GM23248 (cell line): ENCODE data around the gene PRKCA. TPM values are rescaled to one million over a fixed set of nuclear protein-coding genes. Genes with fewer than 3 reads are reported as not detected.
"Not testable (repeated sequence)": the region's sequence is repeated elsewhere in the genome, so short reads cannot be mapped to it uniquely, and the experiment has no call there.

ENCODE experiments used
- DNase-seq: peaks from one replicate; pipeline ENCODE4 v3.0.0-alpha.2; 2015
- H2AFZ ChIP-seq: fragments of 200-600 bp; sonication (generic); 2 replicates; pipeline ENCODE4 v1.6.1; 2016; ENCODE audit warnings: antibody characterized with exemption
- H3F3A ChIP-seq: fragments of 200-600 bp; sonication (generic); 2 replicates; pipeline ENCODE4 v1.6.1; 2016; ENCODE audit warnings: mild to moderate bottlenecking, antibody characterized with exemption, mixed run types; ENCODE audit not compliant: insufficient read depth
- H3K27ac ChIP-seq: fragments of 200-600 bp; sonication (generic); 2 replicates; pipeline ENCODE4 v1.5.1; 2016; ENCODE audit warnings: mild to moderate bottlenecking
- H3K27me3 ChIP-seq: fragments of 200-600 bp; sonication (generic); replicated peaks from 2 replicates; pipeline ENCODE4 v1.6.1; 2016; ENCODE audit warnings: mild to moderate bottlenecking; ENCODE audit not compliant: insufficient read depth
- H3K36me3 ChIP-seq: fragments of 200-600 bp; sonication (generic); 2 replicates; pipeline ENCODE4 v1.6.1; 2016; ENCODE audit warnings: low read depth, mild to moderate bottlenecking
- H3K4me1 ChIP-seq: fragments of 200-600 bp; sonication (generic); 2 replicates; pipeline ENCODE4 v1.6.1; 2016; ENCODE audit warnings: mild to moderate bottlenecking; ENCODE audit not compliant: insufficient read depth
- H3K4me2 ChIP-seq: fragments of 200-600 bp; sonication (generic); one replicate; pipeline ENCODE4 v1.6.1; 2016; ENCODE audit warnings: mild to moderate bottlenecking; ENCODE audit not compliant: unreplicated experiment
- H3K4me3 ChIP-seq: fragments of 200-600 bp; sonication (generic); 2 replicates; pipeline ENCODE4 v1.5.1; 2016; ENCODE audit warnings: mild to moderate bottlenecking
- H3K79me2 ChIP-seq: fragments of 200-600 bp; sonication (generic); 2 replicates; pipeline ENCODE4 v1.6.1; 2016; ENCODE audit warnings: mild to moderate bottlenecking; ENCODE audit not compliant: insufficient read depth
- H3K9ac ChIP-seq: fragments of 200-600 bp; sonication (generic); 2 replicates; pipeline ENCODE4 v1.6.1; 2016; ENCODE audit warnings: mild to moderate bottlenecking
- H3K9me2 ChIP-seq: fragments of 200-600 bp; sonication (generic); 2 replicates; pipeline ENCODE4 v1.6.1; 2016; ENCODE audit warnings: mixed run types, mild to moderate bottlenecking, moderate library complexity; ENCODE audit not compliant: insufficient read depth
- H3K9me3 ChIP-seq: fragments of 200-600 bp; sonication (generic); one replicate; pipeline ENCODE4 v1.6.1; 2017; ENCODE audit warnings: low read depth
- H4K20me1 ChIP-seq: fragments of 200-600 bp; sonication (generic); 2 replicates; pipeline ENCODE4 v1.6.0; 2016; ENCODE audit not compliant: insufficient read depth
- EZH2 ChIP-seq: fragments of 200-600 bp; sonication (generic); IDR thresholded peaks from 2 replicates; pipeline ENCODE4 v1.6.1; 2018; ENCODE audit warnings: antibody characterized with exemption, mild to moderate bottlenecking; ENCODE audit not compliant: insufficient read depth, poor library complexity, severe bottlenecking
- EZH2phosphoT487 ChIP-seq: fragments of 200-600 bp; sonication (generic); IDR thresholded peaks from 2 replicates; pipeline ENCODE4 v1.6.1; 2018; ENCODE audit warnings: antibody characterized with exemption, moderate library complexity, mild to moderate bottlenecking, low read depth; ENCODE audit not compliant: insufficient read depth
- WGBS, 2 experiments: methylation state at CpG; one replicate each; pipeline ENCODE4 v1.1.6; 2015 to 2017; ENCODE audit warnings: low lambda C conversion rate in 2 of 2, low coverage in 1 of 2; ENCODE audit errors: missing lambda C conversion rate in 2 of 2; 5-methylcytosine and 5-hydroxymethylcytosine counted together
- in situ Hi-C: fragments of 300-500 bp; cut with MboI; formaldehyde crosslinking; loops from 2 replicates; pipeline ENCODE4 v1.15.0; 2020
- polyA plus RNA-seq: library from polyadenylated mRNA; unstranded; fragments of >200 nt; fragmentation: Nextera tagmentation; extraction: Ambion mirVana; gene quantifications from 2 replicates; pipeline ENCODE4 v1.2.1, GENCODE V29; 2016
- total RNA-seq: library from RNA; depleted of rRNA; stranded (reverse); fragments of >200 nt; shearing (Covaris generic); gene quantifications from 2 replicates; pipeline ENCODE4 v1.2.3, GENCODE V29; 2014

Gene PRKCA
- total and polyA plus RNA-seq, 2 experiments from 2014 or later: 17.3 to 28.5 TPM

DNA sequence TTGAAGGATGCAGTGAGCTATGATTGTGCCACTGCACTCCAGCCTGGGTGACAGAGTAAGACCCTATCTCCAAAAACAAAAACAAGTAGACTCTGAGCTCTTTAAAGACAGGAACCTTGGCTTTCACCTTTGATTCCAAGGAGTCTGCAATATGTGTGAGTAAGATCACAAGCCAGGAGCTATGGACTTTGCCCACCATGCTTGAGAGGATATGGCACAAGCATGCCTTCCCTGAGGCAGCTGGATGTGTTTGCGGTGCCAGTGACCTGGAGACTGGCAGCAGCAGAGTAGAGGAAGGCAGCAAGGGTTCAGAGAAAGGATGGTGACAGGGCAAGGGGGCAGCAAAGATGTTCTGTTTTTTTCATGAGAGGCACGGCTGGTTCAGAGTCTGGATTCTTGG is 14.5 kb upstream of the PRKCA start:
- Histone ChIP-seq H4K20me1 (no peaks in the 10 kb centered on the region), H3K9ac (no peak overlapping the region), H3K36me3 (no peaks in the 10 kb centered on the region), H3K79me2 (no peaks in the 10 kb centered on the region), H3K4me1 (no peaks in the 10 kb centered on the region), H3K9me2 (no peaks in the 10 kb centered on the region), H3K4me2 (no peak overlapping the region), H3K27me3 (no peaks in the 10 kb centered on the region), H3K27ac (no peak overlapping the region), H2AFZ (no peak overlapping the region), H3F3A (no peaks in the 10 kb centered on the region), H3K9me3 (no peaks in the 10 kb centered on the region), H3K4me3 (no peak overlapping the region)
- WGBS, 2 experiments: 89 to 91% methylated on average over 2 of the region's 2 CpGs
- in situ Hi-C loops: no loop called here
- TF ChIP-seq EZH2phosphoT487 (no peak), EZH2 (no peak)
- DNase-seq: no peak

DNA sequence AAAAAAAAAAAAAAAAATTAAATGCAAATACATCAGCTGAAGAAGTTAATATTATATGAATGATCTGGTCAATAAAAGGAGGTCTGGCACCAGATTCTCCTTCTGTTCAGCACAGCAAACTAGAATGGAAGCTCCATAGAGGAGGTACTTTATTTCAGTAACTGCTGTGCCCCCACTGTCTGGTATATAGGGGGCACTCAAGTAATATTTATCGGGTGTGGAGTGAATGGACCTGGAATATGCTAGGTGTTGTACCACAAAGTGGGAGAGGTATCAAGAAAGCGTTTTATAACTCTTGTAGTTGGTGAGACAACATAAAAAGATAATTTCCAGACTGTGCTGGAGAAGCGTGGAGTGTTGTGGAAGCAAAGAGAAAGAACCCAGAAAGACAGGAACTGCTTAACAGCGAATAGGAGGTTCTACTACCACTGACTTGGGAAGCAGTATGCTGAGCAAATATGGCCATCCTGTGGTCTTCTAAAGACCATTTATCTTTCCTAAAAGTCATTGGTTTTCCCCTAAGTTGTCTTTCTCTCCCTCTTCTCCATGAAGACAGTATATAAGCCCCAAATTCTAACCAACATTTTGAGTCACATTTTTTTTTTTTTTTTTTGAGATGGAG is 12.2 kb upstream of the PRKCA start:
- no peaks in the 10 kb centered on the region for H3K79me2 ChIP-seq
- no peak overlapping the region for H3K4me3 ChIP-seq
- TF ChIP-seq EZH2: no peak
- TF ChIP-seq EZH2phosphoT487: no peak
- WGBS, 2 experiments: 84 to 86% methylated on average over 4 of the region's 4 CpGs
- H3K9me2 ChIP-seq: no peaks in the 10 kb centered on the region
- H3K4me1 ChIP-seq: no peaks in the 10 kb centered on the region
- in situ Hi-C loops: no loop called here
- H3K36me3 ChIP-seq: no peaks in the 10 kb centered on the region
- no peak overlapping the region for H3K9ac ChIP-seq
- DNase-seq: no peak
- no peak overlapping the region for H2AFZ ChIP-seq
- H3K4me2 ChIP-seq: no peak overlapping the region
- H3F3A ChIP-seq: no peaks in the 10 kb centered on the region
- H3K27ac ChIP-seq: no peak overlapping the region
- no peaks in the 10 kb centered on the region for H4K20me1 ChIP-seq
- no peaks in the 10 kb centered on the region for H3K27me3 ChIP-seq
- H3K9me3 ChIP-seq: no peaks in the 10 kb centered on the region

DNA sequence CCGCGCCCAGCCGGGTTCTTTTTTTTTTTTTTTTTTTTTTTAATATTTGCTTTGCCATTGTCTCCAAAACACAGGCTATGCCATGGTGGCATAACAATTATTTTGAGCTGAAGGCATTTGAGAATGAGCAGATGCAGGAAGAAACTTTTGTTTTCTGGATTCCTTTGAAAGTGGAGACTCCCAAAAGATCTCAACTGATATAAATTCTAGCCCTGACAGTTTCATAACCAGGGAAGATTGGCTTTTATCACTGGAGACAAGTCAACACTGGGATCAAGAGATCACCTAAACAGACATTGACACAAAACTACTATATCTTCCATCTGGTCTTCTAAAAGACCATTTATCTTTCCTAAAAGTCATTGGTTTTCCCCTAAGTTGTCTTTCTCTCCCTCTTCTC is 10.1 kb upstream of the PRKCA start:
- Histone ChIP-seq H3K9me2 (no peaks in the 10 kb centered on the region), H3K4me3 (no peak overlapping the region), H3K27ac (no peak overlapping the region), H3K9ac (no peak overlapping the region), H3K9me3 (no peaks in the 10 kb centered on the region), H2AFZ (no peak overlapping the region), H3K4me2 (no peak overlapping the region), H3K36me3 (no peaks in the 10 kb centered on the region), H3K79me2 (no peaks in the 10 kb centered on the region), H3F3A (no peaks in the 10 kb centered on the region), H4K20me1 (no peaks in the 10 kb centered on the region), H3K4me1 (no peaks in the 10 kb centered on the region), H3K27me3 (no peaks in the 10 kb centered on the region)
- DNase-seq: no peak
- WGBS, 2 experiments: 86% methylated on average over 3 of the region's 3 CpGs; no CpG with 5 or more reads in 1 of the 2 experiments
- TF ChIP-seq EZH2: no peak
- in situ Hi-C loops: no loop called here

DNA sequence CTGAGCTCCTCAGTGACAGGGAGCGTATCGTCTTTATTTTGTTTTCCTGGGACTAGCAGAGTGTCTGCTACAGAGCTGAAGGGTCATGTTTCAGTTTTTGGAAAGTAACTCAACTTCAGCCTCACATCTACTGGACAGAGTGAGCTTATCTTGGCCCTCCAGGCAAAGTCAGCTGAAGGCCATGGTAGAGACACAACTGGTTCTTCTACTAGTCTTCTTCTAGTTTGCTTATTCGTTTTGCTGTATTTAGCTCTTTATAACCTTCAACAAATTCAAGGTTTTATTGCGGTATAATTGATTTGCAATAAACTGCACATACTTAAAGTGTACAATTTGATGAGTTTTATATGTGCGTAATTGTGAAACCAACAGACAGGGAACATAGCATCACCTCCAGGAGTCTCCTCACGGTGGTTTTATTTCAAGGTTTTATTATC is 6.1 kb upstream of the PRKCA start:
- no peak overlapping the region for H3K9ac ChIP-seq
- no peaks in the 10 kb centered on the region for H4K20me1 ChIP-seq
- no peak overlapping the region for H2AFZ ChIP-seq
- H3K4me1 ChIP-seq: peaks cover 7% of the 10 kb centered on the region
- H3K9me3 ChIP-seq: no peaks in the 10 kb centered on the region
- peaks cover 3% of the 10 kb centered on the region for H3F3A ChIP-seq
- no peak overlapping the region for H3K27ac ChIP-seq
- TF ChIP-seq EZH2 (no peak), EZH2phosphoT487 (no peak)
- 0 out of 2 replicates have a peak, but pooled peaks cover 7% of the 10 kb centered on the region for H3K79me2 ChIP-seq
- in situ Hi-C loops: no loop called here
- H3K4me2 ChIP-seq: no peak overlapping the region
- 98 to 99% methylated on average over 6 of the region's 6 CpGs for WGBS, 2 experiments
- no peaks in the 10 kb centered on the region for H3K9me2 ChIP-seq
- no peaks in the 10 kb centered on the region for H3K27me3 ChIP-seq
- DNase-seq: no peak
- no peaks in the 10 kb centered on the region for H3K36me3 ChIP-seq
- H3K4me3 ChIP-seq: no peak overlapping the region

DNA sequence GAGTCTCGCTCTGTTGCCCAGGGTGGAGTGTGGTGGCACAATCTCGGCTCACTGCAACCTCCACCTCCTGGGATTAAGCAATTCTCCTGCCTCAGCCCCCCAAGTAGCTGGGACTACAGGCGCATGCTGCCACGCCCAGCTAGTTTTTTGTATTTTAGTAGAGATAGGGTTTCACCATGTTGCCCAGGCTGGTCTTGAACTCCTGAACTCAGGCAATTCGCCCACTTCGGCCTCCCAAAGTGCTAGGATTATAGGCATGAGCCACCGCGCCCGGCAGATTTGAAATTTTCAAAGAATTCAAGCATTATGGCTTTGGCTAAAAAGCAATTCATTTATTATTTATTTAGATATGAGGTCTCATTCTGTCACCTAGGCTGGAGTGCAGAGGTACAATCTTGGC is 5.0 kb upstream of the PRKCA start:
- H3K9ac ChIP-seq, H3K9me2 ChIP-seq, H4K20me1 ChIP-seq, in situ Hi-C loops, H3K36me3 ChIP-seq, H3K9me3 ChIP-seq, H3K4me3 ChIP-seq, H3K27ac ChIP-seq, H3K27me3 ChIP-seq, H3K4me1 ChIP-seq, DNase-seq, H3K4me2 ChIP-seq, H3F3A ChIP-seq, H2AFZ ChIP-seq: not testable (repeated sequence)
- peaks cover 13% of the 10 kb centered on the region; the same call in 1 of the 2 replicates for H3K79me2 ChIP-seq
- WGBS, 2 experiments: 96 to 98% methylated on average over 8 to 9 of the region's 9 CpGs
